HepG2 (cell line): Measurements from ENCODE around the gene GLRB. TPM values are rescaled to one million over a fixed set of nuclear protein-coding genes. Genes with fewer than 3 reads are reported as not detected.

ENCODE experiments used
- ATAC-seq: fragments of 200-7000 bp; cut with Tn5 transposase; 3 replicates; pipeline ENCODE4 v1.9.1; 2020; ENCODE audit warnings: mild to moderate bottlenecking, moderate library complexity
- BruUV-seq: library from RNA; stranded (reverse); fragments of 400-500 nt; replicated peaks from 2 replicates; lab custom pipeline; 2021; lab: Mats Ljungman, UMichigan
- CTCF ChIA-PET: fragments of 300-600 bp; formaldehyde crosslinking; extraction: SDS; loops from one replicate; lab custom pipeline; 2021; ENCODE audit warnings: low total read pairs, inconsistent platforms, low intra/inter-chr PET ratio; lab: Yijun Ruan, JAX
- POLR2A ChIA-PET: fragments of 350-600 bp; sonication (Branson Sonifier 250); formaldehyde crosslinking; loops from one replicate; lab custom pipeline; 2020; ENCODE audit warnings: antibody characterized with exemption, inconsistent platforms; lab: Yijun Ruan, JAX
- DNase-seq: peaks from one replicate; pipeline ENCODE4 v3.0.0-alpha.2; 2015; ENCODE audit warnings: low spot score
- FAIRE-seq: peaks from 3 replicates; lab custom pipeline; 2011; peaks lifted over from hg19 to GRCh38; lab: Jason Lieb, UNC
- H2AFZ ChIP-seq: one replicate; pipeline ENCODE4 v1.6.1; 2011; ENCODE audit warnings: low read length, inconsistent platforms
- H3K27ac ChIP-seq: fragments of 300-600 bp; 3 replicates; pipeline ENCODE4 v1.8.0; 2011; ENCODE audit warnings: mixed run types, mild to moderate bottlenecking, mixed read lengths, low read length, inconsistent platforms; ENCODE audit not compliant: insufficient read depth; ENCODE audit errors: extremely low read length
- H3K27me3 ChIP-seq, 2 experiments: fragments of 200-600 bp in 1 of 2; 2 replicates in 1 of 2; 3 replicates in 1 of 2; pipeline versions ENCODE4 v1.6.0 to v1.8.0; 2011; ENCODE audit warnings: low read length in 2 of 2, mild to moderate bottlenecking in 2 of 2, moderate library complexity in 2 of 2, inconsistent platforms in 1 of 2; ENCODE audit not compliant: insufficient read depth in 2 of 2, control insufficient read depth in 1 of 2
- H3K36me3 ChIP-seq, 2 experiments: fragments of 200-600 bp in 1 of 2; replicated peaks in 1 of 2; 2 replicates in 1 of 2; 3 replicates in 1 of 2; pipeline versions ENCODE4 v1.5.1 to v1.8.0; 2011; ENCODE audit warnings: low read length in 2 of 2, inconsistent platforms in 1 of 2; ENCODE audit not compliant: insufficient read depth in 2 of 2, control insufficient read depth in 1 of 2
- H3K4me1 ChIP-seq: 2 replicates; pipeline ENCODE4 v1.5.1; 2012; ENCODE audit warnings: low read length, inconsistent platforms; ENCODE audit not compliant: insufficient read depth
- H3K4me2 ChIP-seq: 2 replicates; pipeline ENCODE4 v1.6.0; 2011; ENCODE audit warnings: low read depth, low read length, inconsistent platforms
- H3K4me3 ChIP-seq, 3 experiments: fragments of 200-600 bp in 1 of 3; sonication (generic), shearing (Covaris generic) in 1 of 3; replicated peaks in 1 of 3; 2 replicates each; pipeline ENCODE4 v1.5.1; 2011 to 2016; ENCODE audit warnings: low read length in 3 of 3, inconsistent platforms in 2 of 3, low read depth in 2 of 3, mild to moderate bottlenecking in 2 of 3, control low read depth in 1 of 3, mixed read lengths in 1 of 3; ENCODE audit not compliant: insufficient read depth in 1 of 3
- H3K79me2 ChIP-seq: one replicate; pipeline ENCODE4 v1.6.1; 2011; ENCODE audit warnings: low read length, inconsistent platforms; ENCODE audit not compliant: insufficient read depth
- H3K9ac ChIP-seq: 2 replicates; pipeline ENCODE4 v1.6.0; 2011; ENCODE audit warnings: mild to moderate bottlenecking, low read depth, low read length, inconsistent platforms; ENCODE audit not compliant: insufficient read depth
- H3K9me3 ChIP-seq: 2 replicates; pipeline ENCODE4 v1.5.1; 2012; ENCODE audit warnings: mild to moderate bottlenecking, low read length
- H4K20me1 ChIP-seq: 2 replicates; pipeline ENCODE4 v1.6.0; 2011; ENCODE audit warnings: inconsistent platforms, mild to moderate bottlenecking, low read length, moderate library complexity; ENCODE audit not compliant: insufficient read depth
- GABPA ChIP-seq, 2 experiments: IDR thresholded peaks; 2 replicates each; pipeline ENCODE4 v1.6.1; 2011 to 2016; ENCODE audit warnings: low read depth in 2 of 2, low read length in 1 of 2, missing biosample characterization in 1 of 2, missing genetic modification characterization in 1 of 2
- JUND ChIP-seq: sonication (generic); formaldehyde crosslinking; IDR thresholded peaks from 2 replicates; pipeline ENCODE4 v1.8.0; 2022; ENCODE audit warnings: mild to moderate bottlenecking, missing genetic modification reagents
- MAFK ChIP-seq, 2 experiments: IDR thresholded peaks in 1 of 2; conservative IDR thresholded peaks in 1 of 2; 2 replicates each; pipeline ENCODE4 v1.6.1; 2011; ENCODE audit warnings: improper control_type of control experiment in 2 of 2, low read length in 2 of 2
- NRL ChIP-seq: sonication (generic); formaldehyde crosslinking; IDR thresholded peaks from 2 replicates; pipeline ENCODE4 v1.5.0; 2020; ENCODE audit warnings: missing genetic modification reagents, mild to moderate bottlenecking, moderate library complexity, borderline replicate concordance
- RXRB ChIP-seq: IDR thresholded peaks from 2 replicates; pipeline ENCODE4 v1.6.1; 2016; ENCODE audit warnings: borderline replicate concordance, missing genetic modification reagents, missing compliant biosample characterization
- SNRNP70 ChIP-seq: fragments of 200-400 bp; formaldehyde crosslinking; IDR thresholded peaks from 2 replicates; pipeline ENCODE4 v1.6.1; 2017; ENCODE audit warnings: mild to moderate bottlenecking, low read depth, low read length, moderate library complexity
- ZSCAN22 ChIP-seq: sonication (generic); formaldehyde crosslinking; IDR thresholded peaks from 2 replicates; pipeline ENCODE4 v1.4.0; 2020; ENCODE audit warnings: mild to moderate bottlenecking, missing genetic modification reagents
- in situ Hi-C: cut with HindIII; loops from 2 replicates; pipeline ENCODE4 v1.10.0; 2017; ENCODE audit warnings: low pct_unique_long_range_greater_than_20kb; ENCODE audit not compliant: extremely low pct_ligation_motif_present
- intact Hi-C: fragments of 100-400 bp; cut with micrococcal nuclease; formaldehyde crosslinking; loops from one replicate; pipeline ENCODE4 v1.10.0; 2022; ENCODE audit not compliant: unreplicated experiment
- polyA plus RNA-seq, 8 experiments: library from polyadenylated mRNA; depleted of rRNA in 3 of 8; stranded (reverse) in 7 of 8; unstranded in 1 of 8; fragments of >200 nt; fragmentation: Illumina TruSeq in 4 of 8; extraction: Trizol in 4 of 8; gene quantifications; 2 replicates each; pipeline versions ENCODE4 v1.2.1 to v1.2.3, GENCODE V29; 2011 to 2016; ENCODE audit warnings: low read depth in 4 of 8, missing spikeins in 1 of 8, mixed read lengths in 1 of 8; ENCODE audit not compliant: insufficient read depth in 1 of 8
- total RNA-seq, 5 experiments: library from RNA; depleted of rRNA; stranded (reverse); fragments of >200 nt; fragmentation: Illumina TruSeq; extraction: Trizol; gene quantifications; 2 replicates each; pipeline ENCODE4 v1.2.3, GENCODE V29; 2016; ENCODE audit warnings: low read depth in 1 of 5
- TF ChIP-seq, protein P1 (sequence below): sonication (generic); formaldehyde crosslinking; IDR thresholded peaks from 2 replicates; pipeline ENCODE4 v1.4.0; 2020; ENCODE audit warnings: mild to moderate bottlenecking, missing genetic modification reagents
- TF ChIP-seq, protein P2 (sequence below): sonication (generic); formaldehyde crosslinking; IDR thresholded peaks from 2 replicates; pipeline ENCODE4 v1.4.0; 2020; ENCODE audit warnings: mild to moderate bottlenecking, missing genetic modification reagents, borderline replicate concordance

Gene GLRB
- total and polyA plus RNA-seq, 2 of the 13 experiments (the other 11 are each of a cell fraction or from before 2014, with no cell fraction given): 0.17 to 0.24 TPM

DNA sequence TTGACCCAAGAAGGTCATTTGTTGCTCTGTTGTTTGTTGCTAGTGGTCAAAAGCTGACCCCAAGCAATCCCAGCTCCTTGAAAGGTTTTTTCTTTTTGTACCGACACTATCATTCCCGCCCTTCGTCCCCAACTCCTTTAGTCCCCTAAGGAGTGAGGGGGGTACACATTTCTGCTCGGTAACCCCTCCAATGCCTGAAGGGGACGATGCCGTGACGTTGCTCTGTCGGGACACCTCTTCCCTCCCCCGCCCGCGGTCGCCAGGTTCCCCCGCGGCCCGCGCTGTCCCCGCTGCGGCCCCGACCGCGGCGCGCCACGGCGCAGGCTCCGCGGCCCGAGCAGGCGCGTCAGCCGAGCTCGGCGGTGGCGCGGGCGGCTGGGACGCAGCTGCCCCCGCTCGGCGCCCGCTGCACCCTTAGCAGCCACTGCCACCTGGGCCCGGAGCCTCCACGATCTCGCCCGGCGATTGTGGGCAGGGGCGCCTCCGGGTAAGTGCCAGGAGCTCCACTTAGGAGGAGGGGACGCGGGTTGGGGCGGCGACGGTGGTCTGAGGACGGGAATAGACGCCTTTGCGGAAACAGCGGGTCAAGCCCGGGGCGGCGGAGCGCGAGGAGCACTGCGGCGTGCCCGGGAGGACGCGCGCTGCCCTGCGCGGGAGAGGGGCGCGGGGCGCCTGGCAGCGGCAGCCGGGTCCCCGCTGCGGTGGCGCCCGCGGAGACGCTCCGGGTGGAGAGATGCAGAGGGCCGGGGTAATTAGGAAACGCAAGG, at the start of gene GLRB (continued):
- TF ChIP-seq RXRB (CRISPR knock-in tag): no peak
- TF ChIP-seq JUND (CRISPR knock-in tag): no peak

DNA sequence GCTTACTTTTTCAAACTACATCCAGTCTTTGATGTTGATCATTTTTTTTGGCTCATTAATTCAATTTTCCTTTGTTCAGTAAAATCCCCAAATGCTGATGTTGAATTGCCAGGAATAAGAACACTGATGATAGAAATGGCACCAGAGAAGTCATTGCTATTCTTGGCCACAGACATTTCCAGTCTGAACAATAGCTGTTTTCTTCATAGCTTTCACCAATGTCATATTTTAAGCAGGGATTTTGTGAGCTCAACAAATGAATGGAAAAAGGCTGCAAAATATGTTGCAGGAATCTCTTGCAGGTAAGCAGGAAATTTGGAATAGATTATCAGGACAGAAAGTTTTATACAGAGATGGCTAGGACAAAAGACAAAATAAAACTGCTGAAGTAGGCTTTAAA, 40.5 kb upstream of the GLRB start:
- Histone ChIP-seq H2AFZ (no peak overlapping the region), H3K27me3 (no peaks in the 10 kb centered on the region), H3K9me3 (no peaks in the 10 kb centered on the region), H3K4me2 (no peak overlapping the region), H4K20me1 (no peaks in the 10 kb centered on the region), H3K9ac (no peak overlapping the region), H3K4me1 (no peaks in the 10 kb centered on the region), H3K79me2 (no peaks in the 10 kb centered on the region), H3K36me3 (no peaks in the 10 kb centered on the region), H3K4me3 (no peak overlapping the region), H3K27ac (no peak overlapping the region)
- DNase-seq: no peak
- no TSS peak for BruUV-seq
- TF ChIP-seq, protein P1, sequence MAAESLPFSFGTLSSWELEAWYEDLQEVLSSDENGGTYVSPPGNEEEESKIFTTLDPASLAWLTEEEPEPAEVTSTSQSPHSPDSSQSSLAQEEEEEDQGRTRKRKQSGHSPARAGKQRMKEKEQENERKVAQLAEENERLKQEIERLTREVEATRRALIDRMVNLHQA (CRISPR knock-in tag): no peak
- no peak for TF ChIP-seq ZSCAN22 (CRISPR knock-in tag)
- TF ChIP-seq MAFK (conservative IDR thresholded peaks at IDR 0.05 in 1 of 2, IDR thresholded peaks at IDR 0.05 in 1 of 2; ENCODE audit: low read length in 2 of 2): peak in 1 of 2 experiments; percentile 16; a peak in 1 of 4 replicates
- intact Hi-C loops: no loop called here
- POLR2A ChIA-PET: no interaction called here
- CTCF ChIA-PET: no interaction called here
- ATAC-seq: no peak
- no peak for FAIRE-seq
- in situ Hi-C loops: no loop called here

DNA sequence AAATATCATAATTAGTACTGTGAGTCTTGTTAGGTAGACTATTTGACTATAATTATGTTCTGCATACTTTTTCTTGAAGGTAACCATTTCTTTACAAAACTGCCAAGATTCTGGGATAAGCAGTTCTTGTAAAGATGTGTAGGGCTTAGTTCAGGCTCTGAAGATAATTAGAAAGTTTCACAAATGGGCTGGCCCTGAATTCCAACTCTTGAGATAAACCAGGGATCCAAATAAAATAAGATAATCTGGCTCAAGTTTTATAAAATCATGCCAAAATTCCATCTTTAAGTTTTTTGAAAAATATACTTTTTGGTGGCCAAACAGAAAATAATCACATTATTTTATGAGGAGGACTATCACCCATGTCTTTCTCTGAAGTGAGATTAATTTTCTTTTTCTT, 35.5 kb upstream of the GLRB start:
- Histone ChIP-seq H3K36me3 (no peaks in the 10 kb centered on the region), H2AFZ (no peak overlapping the region), H4K20me1 (no peaks in the 10 kb centered on the region), H3K79me2 (no peaks in the 10 kb centered on the region), H3K4me3 (no peak overlapping the region), H3K27ac (no peak overlapping the region), H3K9ac (no peak overlapping the region), H3K4me2 (no peak overlapping the region), H3K9me3 (no peaks in the 10 kb centered on the region), H3K4me1 (no peaks in the 10 kb centered on the region), H3K27me3 (no peaks in the 10 kb centered on the region)
- BruUV-seq: no TSS peak
- ATAC-seq: no peak
- FAIRE-seq: no peak
- intact Hi-C loops (loop anchor here (10.0 kb wide), 1 partner anchor 366 kb away; no protein-coding TSS in a partner anchor), in situ Hi-C loops (no loop called here)
- ChIA-PET CTCF (no interaction called here), POLR2A (no interaction called here)
- no peak for DNase-seq
- TF ChIP-seq GABPA (IDR thresholded peaks at IDR 0.05; ENCODE audit: low read depth, low read length) (no peak), GABPA (CRISPR knock-in tag; IDR thresholded peaks at IDR 0.05; ENCODE audit: low read depth) (no peak), SNRNP70 (no peak), NRL (no peak)
- TF ChIP-seq, protein P2, sequence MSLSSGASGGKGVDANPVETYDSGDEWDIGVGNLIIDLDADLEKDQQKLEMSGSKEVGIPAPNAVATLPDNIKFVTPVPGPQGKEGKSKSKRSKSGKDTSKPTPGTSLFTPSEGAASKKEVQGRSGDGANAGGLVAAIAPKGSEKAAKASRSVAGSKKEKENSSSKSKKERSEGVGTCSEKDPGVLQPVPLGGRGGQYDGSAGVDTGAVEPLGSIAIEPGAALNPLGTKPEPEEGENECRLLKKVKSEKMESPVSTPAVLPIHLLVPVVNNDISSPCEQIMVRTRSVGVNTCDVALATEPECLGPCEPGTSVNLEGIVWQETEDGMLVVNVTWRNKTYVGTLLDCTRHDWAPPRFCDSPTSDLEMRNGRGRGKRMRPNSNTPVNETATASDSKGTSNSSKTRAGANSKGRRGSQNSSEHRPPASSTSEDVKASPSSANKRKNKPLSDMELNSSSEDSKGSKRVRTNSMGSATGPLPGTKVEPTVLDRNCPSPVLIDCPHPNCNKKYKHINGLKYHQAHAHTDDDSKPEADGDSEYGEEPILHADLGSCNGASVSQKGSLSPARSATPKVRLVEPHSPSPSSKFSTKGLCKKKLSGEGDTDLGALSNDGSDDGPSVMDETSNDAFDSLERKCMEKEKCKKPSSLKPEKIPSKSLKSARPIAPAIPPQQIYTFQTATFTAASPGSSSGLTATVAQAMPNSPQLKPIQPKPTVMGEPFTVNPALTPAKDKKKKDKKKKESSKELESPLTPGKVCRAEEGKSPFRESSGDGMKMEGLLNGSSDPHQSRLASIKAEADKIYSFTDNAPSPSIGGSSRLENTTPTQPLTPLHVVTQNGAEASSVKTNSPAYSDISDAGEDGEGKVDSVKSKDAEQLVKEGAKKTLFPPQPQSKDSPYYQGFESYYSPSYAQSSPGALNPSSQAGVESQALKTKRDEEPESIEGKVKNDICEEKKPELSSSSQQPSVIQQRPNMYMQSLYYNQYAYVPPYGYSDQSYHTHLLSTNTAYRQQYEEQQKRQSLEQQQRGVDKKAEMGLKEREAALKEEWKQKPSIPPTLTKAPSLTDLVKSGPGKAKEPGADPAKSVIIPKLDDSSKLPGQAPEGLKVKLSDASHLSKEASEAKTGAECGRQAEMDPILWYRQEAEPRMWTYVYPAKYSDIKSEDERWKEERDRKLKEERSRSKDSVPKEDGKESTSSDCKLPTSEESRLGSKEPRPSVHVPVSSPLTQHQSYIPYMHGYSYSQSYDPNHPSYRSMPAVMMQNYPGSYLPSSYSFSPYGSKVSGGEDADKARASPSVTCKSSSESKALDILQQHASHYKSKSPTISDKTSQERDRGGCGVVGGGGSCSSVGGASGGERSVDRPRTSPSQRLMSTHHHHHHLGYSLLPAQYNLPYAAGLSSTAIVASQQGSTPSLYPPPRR: no peak
